ENCODE results near the gene RANBP9. TPM values are rescaled to one million over a fixed set of nuclear protein-coding genes. Genes with fewer than 3 reads are reported as not detected.

RANBP9 gene
- total RNA-seq, 3 donors from 2014 or later = 43.9 to 51.5 (median 48.0) TPM

GRCh38 chr6:13669476-13669875 is 42.2 kb downstream of the RANBP9 start:
- no peak for DNase-seq (ENCODE audit: low spot score in 2 of 2)
- Histone ChIP-seq H3K4me1 (no peaks in the 10 kb centered on the region), H3K27ac (no peak overlapping the region), H3K9me3 (no peaks in the 10 kb centered on the region), H3K4me3 (no peak overlapping the region), H3K27me3 (no peaks in the 10 kb centered on the region), H3K36me3 (no peaks in the 10 kb centered on the region)
- intact Hi-C loops (cut with DNase I; ENCODE audit: low total_unique reads) = loop anchor here (2.0 kb wide), 1 partner anchor 55 kb away; no protein-coding TSS in a partner anchor
- no peak for TF ChIP-seq POLR2AphosphoS5 (IDR thresholded peaks at IDR 0.05)
- no peak for TF ChIP-seq POLR2A (IDR thresholded peaks at IDR 0.05)
- TF ChIP-seq, protein P1, sequence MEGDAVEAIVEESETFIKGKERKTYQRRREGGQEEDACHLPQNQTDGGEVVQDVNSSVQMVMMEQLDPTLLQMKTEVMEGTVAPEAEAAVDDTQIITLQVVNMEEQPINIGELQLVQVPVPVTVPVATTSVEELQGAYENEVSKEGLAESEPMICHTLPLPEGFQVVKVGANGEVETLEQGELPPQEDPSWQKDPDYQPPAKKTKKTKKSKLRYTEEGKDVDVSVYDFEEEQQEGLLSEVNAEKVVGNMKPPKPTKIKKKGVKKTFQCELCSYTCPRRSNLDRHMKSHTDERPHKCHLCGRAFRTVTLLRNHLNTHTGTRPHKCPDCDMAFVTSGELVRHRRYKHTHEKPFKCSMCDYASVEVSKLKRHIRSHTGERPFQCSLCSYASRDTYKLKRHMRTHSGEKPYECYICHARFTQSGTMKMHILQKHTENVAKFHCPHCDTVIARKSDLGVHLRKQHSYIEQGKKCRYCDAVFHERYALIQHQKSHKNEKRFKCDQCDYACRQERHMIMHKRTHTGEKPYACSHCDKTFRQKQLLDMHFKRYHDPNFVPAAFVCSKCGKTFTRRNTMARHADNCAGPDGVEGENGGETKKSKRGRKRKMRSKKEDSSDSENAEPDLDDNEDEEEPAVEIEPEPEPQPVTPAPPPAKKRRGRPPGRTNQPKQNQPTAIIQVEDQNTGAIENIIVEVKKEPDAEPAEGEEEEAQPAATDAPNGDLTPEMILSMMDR (IDR thresholded peaks at IDR 0.05) = no peak

DNA sequence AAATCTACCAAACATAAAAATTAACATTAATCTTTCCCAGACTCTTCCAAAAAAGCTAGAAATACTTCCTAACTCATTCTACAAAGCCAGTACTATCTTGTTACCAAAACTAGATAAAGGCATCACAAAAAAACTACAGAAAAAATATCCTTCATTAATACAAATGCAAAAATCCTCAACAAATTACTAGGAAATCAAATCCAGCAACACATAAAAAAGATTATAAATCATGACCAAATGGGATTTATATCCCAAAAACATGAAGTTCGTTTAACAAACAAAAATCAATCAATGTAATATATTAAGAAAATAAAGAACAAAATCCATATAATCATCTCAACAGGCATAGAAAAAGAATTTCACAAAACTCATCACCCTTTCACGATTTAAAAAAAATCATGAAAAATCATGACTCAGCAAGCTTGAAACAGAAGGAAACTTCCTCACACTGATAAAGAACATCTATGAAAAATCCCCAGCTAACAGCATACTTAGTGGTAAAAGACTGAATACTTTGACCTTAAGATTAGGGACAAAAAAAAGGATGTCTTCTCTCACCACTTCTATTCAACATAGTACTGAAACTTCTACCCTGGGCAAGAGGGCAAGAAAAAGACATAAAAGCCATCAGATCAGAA is 43.2 kb downstream of the RANBP9 start:
- TF ChIP-seq POLR2A (IDR thresholded peaks at IDR 0.05) = no peak
- no peak for TF ChIP-seq POLR2AphosphoS5 (IDR thresholded peaks at IDR 0.05)
- TF ChIP-seq, protein P1 (IDR thresholded peaks at IDR 0.05) = no peak
- Histone ChIP-seq H3K4me1 (no peaks in the 10 kb centered on the region), H3K9me3 (no peaks in the 10 kb centered on the region), H3K27me3 (no peaks in the 10 kb centered on the region), H3K36me3 (no peaks in the 10 kb centered on the region), H3K4me3 (no peak overlapping the region), H3K27ac (no peak overlapping the region)
- DNase-seq (ENCODE audit: low spot score in 2 of 2) = no peak
- intact Hi-C loops (cut with DNase I; ENCODE audit: low total_unique reads) = loop anchor here (2.0 kb wide), 1 partner anchor 56 kb away; no protein-coding TSS in a partner anchor

DNA sequence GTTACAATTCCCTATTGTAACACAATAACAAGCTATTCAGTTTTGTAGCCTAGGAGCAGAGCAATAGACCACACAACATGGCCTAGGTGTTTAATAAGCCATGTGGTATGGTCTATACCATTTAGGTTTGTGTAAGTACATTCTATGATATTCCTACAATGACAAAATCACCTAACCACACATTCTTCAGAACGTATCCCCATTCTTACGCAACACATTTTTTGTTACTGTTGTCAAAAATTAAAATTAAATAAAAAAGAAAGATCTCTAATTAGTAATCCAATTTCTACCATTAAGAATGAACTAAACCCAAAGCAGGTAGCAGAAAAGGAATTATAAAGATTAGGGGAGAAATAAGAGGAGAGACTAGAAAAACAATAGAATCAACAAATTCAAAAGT is 44.0 kb downstream of the RANBP9 start:
- no peak for DNase-seq (ENCODE audit: low spot score in 2 of 2)
- TF ChIP-seq, protein P1 (IDR thresholded peaks at IDR 0.05) = no peak
- no peaks in the 10 kb centered on the region for H3K9me3 ChIP-seq
- H3K27me3 ChIP-seq = no peaks in the 10 kb centered on the region
- H3K27ac ChIP-seq = no peak overlapping the region
- H3K4me3 ChIP-seq = no peak overlapping the region
- intact Hi-C loops (cut with DNase I; ENCODE audit: low total_unique reads) = loop anchor here (2.0 kb wide), 1 partner anchor 57 kb away; no protein-coding TSS in a partner anchor
- H3K36me3 ChIP-seq = no peaks in the 10 kb centered on the region
- H3K4me1 ChIP-seq = no peaks in the 10 kb centered on the region

GRCh38 chr6:13666194-13667105 is 45.2 kb downstream of the RANBP9 start:
- TF ChIP-seq POLR2A (IDR thresholded peaks at IDR 0.05) = no peak
- no peak for TF ChIP-seq POLR2AphosphoS5 (IDR thresholded peaks at IDR 0.05)
- TF ChIP-seq, protein P1 (IDR thresholded peaks at IDR 0.05) = no peak
- DNase-seq (ENCODE audit: low spot score in 2 of 2) = no peak
- no peaks in the 10 kb centered on the region for H3K36me3 ChIP-seq
- no peak overlapping the region for H3K27ac ChIP-seq
- intact Hi-C loops (cut with DNase I; ENCODE audit: low total_unique reads) = no loop called here
- H3K9me3 ChIP-seq = no peaks in the 10 kb centered on the region
- no peak overlapping the region for H3K4me3 ChIP-seq
- no peaks in the 10 kb centered on the region for H3K27me3 ChIP-seq
- H3K4me1 ChIP-seq = no peaks in the 10 kb centered on the region
